K562 (cell line): Measurements from ENCODE around the gene WTAP. TPM values are rescaled to one million over a fixed set of nuclear protein-coding genes. Genes with fewer than 3 reads are reported as not detected.

ENCODE experiments used
- CREM ChIP-seq: IDR thresholded peaks from 2 replicates; pipeline ENCODE4 v1.6.1; 2014; ENCODE audit warnings: antibody characterized with exemption, low read depth
- FOXJ3 ChIP-seq: sonication (generic); formaldehyde crosslinking; IDR thresholded peaks from 2 replicates; pipeline ENCODE4 v1.4.0; 2020; ENCODE audit warnings: mild to moderate bottlenecking, missing genetic modification reagents
- NFYB ChIP-seq: IDR thresholded peaks from 2 replicates; pipeline ENCODE4 v1.6.1; 2011; ENCODE audit warnings: mild to moderate bottlenecking, moderate library complexity; ENCODE audit not compliant: insufficient read length; ENCODE audit errors: extremely low read depth
- NR2C2 ChIP-seq, 2 experiments: fragments of 200-800 bp in 1 of 2; sonication (Bioruptor generic) in 1 of 2; sonication (generic) in 1 of 2; formaldehyde crosslinking in 1 of 2; IDR thresholded peaks; 2 replicates each; pipeline versions ENCODE4 v1.6.1 to v1.8.0; 2016 to 2022; ENCODE audit warnings: mild to moderate bottlenecking in 1 of 2, missing compliant biosample characterization in 1 of 2, missing genetic modification characterization in 1 of 2, missing genetic modification reagents in 1 of 2
- STAT5A ChIP-seq: IDR thresholded peaks from 2 replicates; pipeline ENCODE4 v1.6.1; 2012; ENCODE audit warnings: low read length, inconsistent platforms, borderline replicate concordance
- THRAP3 ChIP-seq: fragments of 450-650 bp; IDR thresholded peaks from 2 replicates; pipeline ENCODE4 v1.6.1; 2016; ENCODE audit warnings: mild to moderate bottlenecking, inconsistent platforms, borderline replicate concordance
- YY1 ChIP-seq, 3 experiments: IDR thresholded peaks; 2 replicates each; pipeline ENCODE4 v1.6.1; 2011; ENCODE audit warnings: low read length in 2 of 3, mild to moderate bottlenecking in 2 of 3, moderate library complexity in 2 of 3, borderline replicate concordance in 1 of 3, control low read depth in 1 of 3, low read depth in 1 of 3; ENCODE audit not compliant: insufficient read depth in 3 of 3, insufficient replicate concordance in 2 of 3, control insufficient read depth in 1 of 3, insufficient read length in 1 of 3; ENCODE audit errors: extremely low read depth in 1 of 3
- polyA plus RNA-seq, 8 experiments: library from polyadenylated mRNA; depleted of rRNA in 4 of 8; stranded (reverse) in 5 of 8; unstranded in 3 of 8; fragments of >200 nt; fragmentation: Nextera tagmentation in 2 of 8; fragmentation: Illumina TruSeq in 1 of 8; extraction: Ambion mirVana in 2 of 8; extraction: Trizol in 1 of 8; gene quantifications; 2 replicates each; pipeline versions ENCODE4 v1.2.1 to v1.2.3, GENCODE V29; 2011 to 2014; ENCODE audit warnings: inconsistent platforms in 1 of 8, missing spikeins in 1 of 8
- total RNA-seq, 7 experiments: library from RNA; depleted of rRNA in 6 of 7; stranded (reverse); fragments of >200 nt in 6 of 7; fragmentation: Illumina TruSeq in 2 of 7; extraction: Trizol in 2 of 7; gene quantifications; 2 replicates each; pipeline versions ENCODE4 v1.2.1 to v1.2.3, GENCODE V29; 2011 to 2021; ENCODE audit warnings: low replicate concordance in 1 of 7
- TF ChIP-seq, protein P1 (sequence below): IDR thresholded peaks from 2 replicates; pipeline ENCODE4 v1.6.1; 2011; ENCODE audit not compliant: insufficient read length; ENCODE audit errors: extremely low read depth
- TF ChIP-seq, protein P2 (sequence below), 3 experiments: fragments of 200-800 bp in 1 of 3; fragments of 250-450 bp in 1 of 3; fragments of 450-650 bp in 1 of 3; sonication (Bioruptor Pico) in 1 of 3; sonication (Bioruptor generic) in 1 of 3; formaldehyde crosslinking in 1 of 3; IDR thresholded peaks; 2 replicates each; pipeline versions ENCODE4 v1.6.1 to v1.8.0; 2016 to 2022; ENCODE audit warnings: mild to moderate bottlenecking in 2 of 3, missing genetic modification characterization in 2 of 3, missing compliant biosample characterization in 1 of 3, moderate library complexity in 1 of 3
- TF ChIP-seq, protein P3 (sequence below): fragments of 450-650 bp; formaldehyde crosslinking; IDR thresholded peaks from 2 replicates; pipeline ENCODE4 v1.4.0; 2020; ENCODE audit warnings: mild to moderate bottlenecking, mixed read lengths
- TF ChIP-seq, protein P4 (sequence below): sonication (generic); formaldehyde crosslinking; IDR thresholded peaks from 2 replicates; pipeline ENCODE4 v1.8.1; 2023; ENCODE audit warnings: missing genetic modification reagents, mild to moderate bottlenecking, borderline replicate concordance

Gene WTAP
- total and polyA plus RNA-seq, 9 of the 15 experiments (the other 6 are each of a cell fraction or from before 2014, with no cell fraction given), result 52.4 to 156 (median 110) TPM

DNA sequence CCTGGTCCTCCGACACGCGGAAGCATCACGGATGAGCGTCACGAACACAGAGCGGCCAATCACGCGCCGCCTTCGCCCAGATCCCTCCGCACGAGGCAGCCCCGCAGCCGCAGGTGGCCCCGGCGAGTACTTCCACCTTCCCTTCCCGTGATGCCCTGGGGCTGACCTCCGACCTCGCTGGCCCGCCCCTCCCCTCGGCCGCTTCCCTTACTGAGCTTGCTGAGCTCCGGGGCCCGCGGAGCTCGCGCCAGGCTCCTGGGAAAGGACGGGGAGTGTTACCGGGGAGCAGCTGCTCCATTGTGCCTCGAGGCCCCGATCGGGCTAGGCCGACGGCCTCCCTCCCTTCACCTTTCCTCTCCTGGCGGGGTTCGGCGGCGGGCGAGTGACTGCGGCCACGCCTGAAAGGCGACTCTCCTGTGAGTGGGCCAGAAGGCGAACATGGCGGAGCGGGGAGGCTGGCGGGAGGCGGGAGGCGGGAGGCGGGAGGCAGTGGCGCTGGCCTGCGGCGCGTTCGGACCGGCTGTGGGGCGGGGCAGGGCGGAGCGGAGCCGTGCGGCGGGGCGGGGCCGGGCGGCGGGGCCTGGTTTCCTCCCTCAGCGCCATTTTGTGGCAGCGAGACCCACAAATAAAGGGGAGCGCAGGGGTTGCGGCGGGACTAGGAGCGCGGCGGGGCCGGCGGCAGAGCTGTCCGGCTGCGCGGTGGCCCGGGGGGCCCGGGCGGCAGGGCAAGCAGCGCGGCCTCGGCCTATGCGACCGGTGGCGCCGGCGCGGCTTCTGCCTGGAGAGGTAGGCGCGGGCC lies at the start of gene WTAP (continued):
- TF ChIP-seq, protein P1, sequence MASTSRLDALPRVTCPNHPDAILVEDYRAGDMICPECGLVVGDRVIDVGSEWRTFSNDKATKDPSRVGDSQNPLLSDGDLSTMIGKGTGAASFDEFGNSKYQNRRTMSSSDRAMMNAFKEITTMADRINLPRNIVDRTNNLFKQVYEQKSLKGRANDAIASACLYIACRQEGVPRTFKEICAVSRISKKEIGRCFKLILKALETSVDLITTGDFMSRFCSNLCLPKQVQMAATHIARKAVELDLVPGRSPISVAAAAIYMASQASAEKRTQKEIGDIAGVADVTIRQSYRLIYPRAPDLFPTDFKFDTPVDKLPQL, result peak; percentile 48
- TF ChIP-seq FOXJ3 (CRISPR knock-in tag) (no peak), NFYB (peak; percentile 55), STAT5A (peak; percentile 32; the same call in 1 of the 2 replicates), THRAP3 (no peak), NR2C2 (CRISPR knock-in tag; IDR thresholded peaks at IDR 0.05) (peak; percentile 99), NR2C2 (tag; IDR thresholded peaks at IDR 0.05) (peak; percentile 100), CREM (peak; percentile 97), YY1 (IDR thresholded peaks at IDR 0.05; ENCODE audit: borderline replicate concordance in 1 of 3, control insufficient read depth in 1 of 3, extremely low read depth in 1 of 3, insufficient read depth in 3 of 3, insufficient read length in 1 of 3, insufficient replicate concordance in 2 of 3, low read depth in 1 of 3, low read length in 2 of 3) (peak; percentile 21 to 94 (median 87))
- TF ChIP-seq, protein P2, sequence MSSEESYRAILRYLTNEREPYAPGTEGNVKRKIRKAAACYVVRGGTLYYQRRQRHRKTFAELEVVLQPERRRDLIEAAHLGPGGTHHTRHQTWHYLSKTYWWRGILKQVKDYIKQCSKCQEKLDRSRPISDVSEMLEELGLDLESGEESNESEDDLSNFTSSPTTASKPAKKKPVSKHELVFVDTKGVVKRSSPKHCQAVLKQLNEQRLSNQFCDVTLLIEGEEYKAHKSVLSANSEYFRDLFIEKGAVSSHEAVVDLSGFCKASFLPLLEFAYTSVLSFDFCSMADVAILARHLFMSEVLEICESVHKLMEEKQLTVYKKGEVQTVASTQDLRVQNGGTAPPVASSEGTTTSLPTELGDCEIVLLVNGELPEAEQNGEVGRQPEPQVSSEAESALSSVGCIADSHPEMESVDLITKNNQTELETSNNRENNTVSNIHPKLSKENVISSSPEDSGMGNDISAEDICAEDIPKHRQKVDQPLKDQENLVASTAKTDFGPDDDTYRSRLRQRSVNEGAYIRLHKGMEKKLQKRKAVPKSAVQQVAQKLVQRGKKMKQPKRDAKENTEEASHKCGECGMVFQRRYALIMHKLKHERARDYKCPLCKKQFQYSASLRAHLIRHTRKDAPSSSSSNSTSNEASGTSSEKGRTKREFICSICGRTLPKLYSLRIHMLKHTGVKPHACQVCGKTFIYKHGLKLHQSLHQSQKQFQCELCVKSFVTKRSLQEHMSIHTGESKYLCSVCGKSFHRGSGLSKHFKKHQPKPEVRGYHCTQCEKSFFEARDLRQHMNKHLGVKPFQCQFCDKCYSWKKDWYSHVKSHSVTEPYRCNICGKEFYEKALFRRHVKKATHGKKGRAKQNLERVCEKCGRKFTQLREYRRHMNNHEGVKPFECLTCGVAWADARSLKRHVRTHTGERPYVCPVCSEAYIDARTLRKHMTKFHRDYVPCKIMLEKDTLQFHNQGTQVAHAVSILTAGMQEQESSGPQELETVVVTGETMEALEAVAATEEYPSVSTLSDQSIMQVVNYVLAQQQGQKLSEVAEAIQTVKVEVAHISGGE (CRISPR knock-in tag; IDR thresholded peaks at IDR 0.05), result peak in 1 of 3 experiments; percentile 57; a peak in 1 of 6 replicates
- TF ChIP-seq, protein P3, sequence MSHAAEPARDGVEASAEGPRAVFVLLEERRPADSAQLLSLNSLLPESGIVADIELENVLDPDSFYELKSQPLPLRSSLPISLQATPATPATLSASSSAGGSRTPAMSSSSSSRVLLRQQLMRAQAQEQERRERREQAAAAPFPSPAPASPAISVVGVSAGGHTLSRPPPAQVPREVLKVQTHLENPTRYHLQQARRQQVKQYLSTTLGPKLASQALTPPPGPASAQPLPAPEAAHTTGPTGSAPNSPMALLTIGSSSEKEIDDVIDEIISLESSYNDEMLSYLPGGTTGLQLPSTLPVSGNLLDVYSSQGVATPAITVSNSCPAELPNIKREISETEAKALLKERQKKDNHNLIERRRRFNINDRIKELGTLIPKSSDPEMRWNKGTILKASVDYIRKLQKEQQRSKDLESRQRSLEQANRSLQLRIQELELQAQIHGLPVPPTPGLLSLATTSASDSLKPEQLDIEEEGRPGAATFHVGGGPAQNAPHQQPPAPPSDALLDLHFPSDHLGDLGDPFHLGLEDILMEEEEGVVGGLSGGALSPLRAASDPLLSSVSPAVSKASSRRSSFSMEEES (CRISPR knock-in tag), result no peak
- TF ChIP-seq, protein P4, sequence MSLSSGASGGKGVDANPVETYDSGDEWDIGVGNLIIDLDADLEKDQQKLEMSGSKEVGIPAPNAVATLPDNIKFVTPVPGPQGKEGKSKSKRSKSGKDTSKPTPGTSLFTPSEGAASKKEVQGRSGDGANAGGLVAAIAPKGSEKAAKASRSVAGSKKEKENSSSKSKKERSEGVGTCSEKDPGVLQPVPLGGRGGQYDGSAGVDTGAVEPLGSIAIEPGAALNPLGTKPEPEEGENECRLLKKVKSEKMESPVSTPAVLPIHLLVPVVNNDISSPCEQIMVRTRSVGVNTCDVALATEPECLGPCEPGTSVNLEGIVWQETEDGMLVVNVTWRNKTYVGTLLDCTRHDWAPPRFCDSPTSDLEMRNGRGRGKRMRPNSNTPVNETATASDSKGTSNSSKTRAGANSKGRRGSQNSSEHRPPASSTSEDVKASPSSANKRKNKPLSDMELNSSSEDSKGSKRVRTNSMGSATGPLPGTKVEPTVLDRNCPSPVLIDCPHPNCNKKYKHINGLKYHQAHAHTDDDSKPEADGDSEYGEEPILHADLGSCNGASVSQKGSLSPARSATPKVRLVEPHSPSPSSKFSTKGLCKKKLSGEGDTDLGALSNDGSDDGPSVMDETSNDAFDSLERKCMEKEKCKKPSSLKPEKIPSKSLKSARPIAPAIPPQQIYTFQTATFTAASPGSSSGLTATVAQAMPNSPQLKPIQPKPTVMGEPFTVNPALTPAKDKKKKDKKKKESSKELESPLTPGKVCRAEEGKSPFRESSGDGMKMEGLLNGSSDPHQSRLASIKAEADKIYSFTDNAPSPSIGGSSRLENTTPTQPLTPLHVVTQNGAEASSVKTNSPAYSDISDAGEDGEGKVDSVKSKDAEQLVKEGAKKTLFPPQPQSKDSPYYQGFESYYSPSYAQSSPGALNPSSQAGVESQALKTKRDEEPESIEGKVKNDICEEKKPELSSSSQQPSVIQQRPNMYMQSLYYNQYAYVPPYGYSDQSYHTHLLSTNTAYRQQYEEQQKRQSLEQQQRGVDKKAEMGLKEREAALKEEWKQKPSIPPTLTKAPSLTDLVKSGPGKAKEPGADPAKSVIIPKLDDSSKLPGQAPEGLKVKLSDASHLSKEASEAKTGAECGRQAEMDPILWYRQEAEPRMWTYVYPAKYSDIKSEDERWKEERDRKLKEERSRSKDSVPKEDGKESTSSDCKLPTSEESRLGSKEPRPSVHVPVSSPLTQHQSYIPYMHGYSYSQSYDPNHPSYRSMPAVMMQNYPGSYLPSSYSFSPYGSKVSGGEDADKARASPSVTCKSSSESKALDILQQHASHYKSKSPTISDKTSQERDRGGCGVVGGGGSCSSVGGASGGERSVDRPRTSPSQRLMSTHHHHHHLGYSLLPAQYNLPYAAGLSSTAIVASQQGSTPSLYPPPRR, result peak; percentile 98
